Suprapubic skin (tissue), 4 donors: ENCODE measurements around the gene ACOT12. TPM values are rescaled to one million over a fixed set of nuclear protein-coding genes. Genes with fewer than 3 reads are reported as not detected.

Source experiments
- DNase-seq, 2 donors: peaks; one replicate each; pipeline ENCODE4 v3.0.0-alpha.2; 2019; ENCODE audit warnings: low spot score in 2 of 2
- H3K27ac ChIP-seq: fragments of 200-600 bp; sonication (generic); one replicate; pipeline ENCODE4 v1.5.1; 2019
- H3K27me3 ChIP-seq: fragments of 200-600 bp; sonication (generic); one replicate; pipeline ENCODE4 v1.5.1; 2019
- H3K36me3 ChIP-seq: fragments of 200-600 bp; sonication (generic); one replicate; pipeline ENCODE4 v1.5.1; 2019
- H3K4me1 ChIP-seq: fragments of 200-600 bp; sonication (generic); one replicate; pipeline ENCODE4 v1.5.1; 2019
- H3K4me3 ChIP-seq: fragments of 200-600 bp; sonication (generic); one replicate; pipeline ENCODE4 v1.5.1; 2019; ENCODE audit warnings: mild to moderate bottlenecking
- H3K9me3 ChIP-seq: fragments of 200-600 bp; sonication (generic); one replicate; pipeline ENCODE4 v1.5.1; 2019
- CTCF ChIP-seq, 2 donors: fragments of 200-600 bp in 1 of 2; fragments of 450-650 bp in 1 of 2; sonication (generic) in 1 of 2; IDR thresholded peaks; one replicate each; pipeline ENCODE4 v1.5.1; 2016 to 2019; ENCODE audit warnings: antibody characterized with exemption in 2 of 2, mild to moderate bottlenecking in 1 of 2, moderate library complexity in 1 of 2
- EP300 ChIP-seq: sonication (generic); formaldehyde crosslinking; IDR thresholded peaks from one replicate; pipeline ENCODE4 v1.6.1; 2017; ENCODE audit warnings: antibody characterized with exemption
- POLR2A ChIP-seq, 2 donors: fragments of 450-650 bp; IDR thresholded peaks; one replicate each; pipeline ENCODE4 v1.6.1; 2017; ENCODE audit warnings: antibody characterized with exemption in 2 of 2, mild to moderate bottlenecking in 2 of 2, moderate library complexity in 2 of 2
- POLR2AphosphoS5 ChIP-seq, 3 donors: sonication (generic); formaldehyde crosslinking; IDR thresholded peaks; one replicate each; pipeline ENCODE4 v1.6.1; 2017; ENCODE audit warnings: antibody characterized with exemption in 3 of 3
- WGBS: methylation state at CpG from one replicate; pipeline ENCODE4 v1.1.5; 2018; 5-methylcytosine and 5-hydroxymethylcytosine counted together
- total RNA-seq, 4 donors: library from RNA; depleted of rRNA; stranded (reverse); fragments of >200 nt; gene quantifications; one replicate each; pipeline ENCODE4 v1.1.0, GENCODE V29; 2016

ACOT12 gene
- total RNA-seq, 4 donors from 2014 or later = 3.0 TPM; not detected in 3

- peaks cover 10% of the 10 kb centered on the region for H3K4me1 ChIP-seq
- WGBS = 83% methylated on average over 2 of the region's 2 CpGs
These were observed 28.7 kb upstream of the ACOT12 start for GRCh38 chr5:81422671-81423070.

GRCh38 chr5:81420039-81420667, 26.2 kb upstream of the ACOT12 start:
- Histone ChIP-seq H3K4me1 (no peaks in the 10 kb centered on the region), H3K27ac (no peak overlapping the region), H3K36me3 (peaks cover 11% of the 10 kb centered on the region), H3K27me3 (no peaks in the 10 kb centered on the region), H3K4me3 (no peak overlapping the region), H3K9me3 (no peaks in the 10 kb centered on the region)
- TF ChIP-seq POLR2AphosphoS5 (IDR thresholded peaks at IDR 0.05) (no peak), POLR2A (IDR thresholded peaks at IDR 0.05) (no peak), EP300 (no peak), CTCF (IDR thresholded peaks at IDR 0.05) (no peak)
- no peak for DNase-seq
- WGBS = 63% methylated on average over 6 of the region's 6 CpGs

More at GRCh38 chr5:81422671-81423070, 28.7 kb upstream of the ACOT12 start:
- Histone ChIP-seq H3K36me3 (peaks cover 8% of the 10 kb centered on the region), H3K27me3 (no peaks in the 10 kb centered on the region), H3K4me3 (no peak overlapping the region), H3K9me3 (no peaks in the 10 kb centered on the region), H3K27ac (no peak overlapping the region)
- DNase-seq = no peak
- TF ChIP-seq POLR2AphosphoS5 (IDR thresholded peaks at IDR 0.05) (no peak), POLR2A (IDR thresholded peaks at IDR 0.05) (no peak), EP300 (no peak), CTCF (IDR thresholded peaks at IDR 0.05) (no peak)

- Histone ChIP-seq H3K36me3 (peaks cover 11% of the 10 kb centered on the region), H3K27me3 (no peaks in the 10 kb centered on the region), H3K4me1 (no peaks in the 10 kb centered on the region), H3K9me3 (no peaks in the 10 kb centered on the region), H3K4me3 (no peak overlapping the region), H3K27ac (no peak overlapping the region)
- TF ChIP-seq POLR2AphosphoS5 (IDR thresholded peaks at IDR 0.05) = no peak
- TF ChIP-seq CTCF (IDR thresholded peaks at IDR 0.05) = no peak
- TF ChIP-seq POLR2A (IDR thresholded peaks at IDR 0.05) = no peak
- TF ChIP-seq EP300 = no peak
- no peak for DNase-seq
These were observed 24.7 kb upstream of the ACOT12 start for GRCh38 chr5:81418606-81419005.

- DNase-seq = no peak
- H3K36me3 ChIP-seq = peaks cover 11% of the 10 kb centered on the region
- no peak for TF ChIP-seq POLR2AphosphoS5 (IDR thresholded peaks at IDR 0.05)
- TF ChIP-seq POLR2A (IDR thresholded peaks at IDR 0.05) = no peak
- TF ChIP-seq CTCF (IDR thresholded peaks at IDR 0.05) = no peak
- TF ChIP-seq EP300 = no peak
- no peak overlapping the region for H3K4me3 ChIP-seq
- no peaks in the 10 kb centered on the region for H3K9me3 ChIP-seq
- 97% methylated on average over 4 of the region's 4 CpGs for WGBS
- no peaks in the 10 kb centered on the region for H3K27me3 ChIP-seq
- no peaks in the 10 kb centered on the region for H3K4me1 ChIP-seq
- no peak overlapping the region for H3K27ac ChIP-seq
These were observed 23.1 kb upstream of the ACOT12 start for GRCh38 chr5:81417052-81417451.

- 87% methylated on average over 2 of the region's 2 CpGs for WGBS
These were observed 16.0 kb upstream of the ACOT12 start for GRCh38 chr5:81409896-81410295.

More at GRCh38 chr5:81409896-81410295, 16.0 kb upstream of the ACOT12 start:
- H3K9me3 ChIP-seq = no peaks in the 10 kb centered on the region
- H3K27me3 ChIP-seq = no peaks in the 10 kb centered on the region
- no peak for TF ChIP-seq POLR2AphosphoS5 (IDR thresholded peaks at IDR 0.05)
- TF ChIP-seq CTCF (IDR thresholded peaks at IDR 0.05) = no peak
- no peak for TF ChIP-seq POLR2A (IDR thresholded peaks at IDR 0.05)
- no peak for TF ChIP-seq EP300
- no peak for DNase-seq
- H3K27ac ChIP-seq = no peak overlapping the region
- H3K4me3 ChIP-seq = no peak overlapping the region
- no peaks in the 10 kb centered on the region for H3K4me1 ChIP-seq
- no peaks in the 10 kb centered on the region for H3K36me3 ChIP-seq
